ENCODE results near the gene GPATCH8. TPM values are rescaled to one million over a fixed set of nuclear protein-coding genes. Genes with fewer than 3 reads are reported as not detected.

Gene GPATCH8
- total RNA-seq, 1 donor: 29.4 TPM

DNA sequence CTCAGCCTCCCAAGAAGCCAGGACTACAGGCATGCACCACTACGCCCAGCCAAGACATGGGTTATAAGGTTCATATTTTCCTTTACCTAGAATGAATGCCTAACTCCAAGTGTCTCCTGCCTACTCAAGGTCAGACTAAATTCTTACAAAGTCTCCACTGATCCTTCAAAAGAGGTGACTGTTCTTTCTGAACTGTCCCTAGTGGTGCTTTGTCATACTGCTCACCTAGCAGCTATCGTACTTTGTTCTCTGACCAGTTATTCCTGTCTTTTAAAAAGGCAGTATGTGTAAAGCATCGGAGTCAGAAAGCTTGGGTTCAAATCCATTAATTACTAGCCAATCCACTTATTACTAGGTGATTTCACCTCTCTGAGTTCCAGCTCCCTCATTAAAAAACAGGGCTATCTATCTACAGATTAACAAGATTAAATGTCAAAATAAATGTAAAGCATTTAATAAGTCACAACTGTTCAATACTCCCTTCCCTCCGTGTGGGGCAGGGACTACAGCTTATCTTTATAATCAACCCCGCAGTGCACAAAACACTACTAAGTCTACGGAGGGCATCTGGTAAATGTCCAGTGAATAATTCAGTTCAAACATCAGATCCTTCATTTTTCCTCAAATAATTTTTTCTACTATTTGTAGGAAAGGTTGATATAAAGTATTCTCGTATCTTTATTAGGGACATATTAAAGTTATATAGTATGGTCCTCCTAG is 93.7 kb downstream of the GPATCH8 start:
- TF ChIP-seq, protein P1, sequence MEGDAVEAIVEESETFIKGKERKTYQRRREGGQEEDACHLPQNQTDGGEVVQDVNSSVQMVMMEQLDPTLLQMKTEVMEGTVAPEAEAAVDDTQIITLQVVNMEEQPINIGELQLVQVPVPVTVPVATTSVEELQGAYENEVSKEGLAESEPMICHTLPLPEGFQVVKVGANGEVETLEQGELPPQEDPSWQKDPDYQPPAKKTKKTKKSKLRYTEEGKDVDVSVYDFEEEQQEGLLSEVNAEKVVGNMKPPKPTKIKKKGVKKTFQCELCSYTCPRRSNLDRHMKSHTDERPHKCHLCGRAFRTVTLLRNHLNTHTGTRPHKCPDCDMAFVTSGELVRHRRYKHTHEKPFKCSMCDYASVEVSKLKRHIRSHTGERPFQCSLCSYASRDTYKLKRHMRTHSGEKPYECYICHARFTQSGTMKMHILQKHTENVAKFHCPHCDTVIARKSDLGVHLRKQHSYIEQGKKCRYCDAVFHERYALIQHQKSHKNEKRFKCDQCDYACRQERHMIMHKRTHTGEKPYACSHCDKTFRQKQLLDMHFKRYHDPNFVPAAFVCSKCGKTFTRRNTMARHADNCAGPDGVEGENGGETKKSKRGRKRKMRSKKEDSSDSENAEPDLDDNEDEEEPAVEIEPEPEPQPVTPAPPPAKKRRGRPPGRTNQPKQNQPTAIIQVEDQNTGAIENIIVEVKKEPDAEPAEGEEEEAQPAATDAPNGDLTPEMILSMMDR (IDR thresholded peaks at IDR 0.05; ENCODE audit: insufficient read depth, low read length): no peak
- no peak overlapping the region for H3K4me3 ChIP-seq (ENCODE audit: low read depth, low read length)
- no peak for DNase-seq (ENCODE audit: low read depth)

DNA sequence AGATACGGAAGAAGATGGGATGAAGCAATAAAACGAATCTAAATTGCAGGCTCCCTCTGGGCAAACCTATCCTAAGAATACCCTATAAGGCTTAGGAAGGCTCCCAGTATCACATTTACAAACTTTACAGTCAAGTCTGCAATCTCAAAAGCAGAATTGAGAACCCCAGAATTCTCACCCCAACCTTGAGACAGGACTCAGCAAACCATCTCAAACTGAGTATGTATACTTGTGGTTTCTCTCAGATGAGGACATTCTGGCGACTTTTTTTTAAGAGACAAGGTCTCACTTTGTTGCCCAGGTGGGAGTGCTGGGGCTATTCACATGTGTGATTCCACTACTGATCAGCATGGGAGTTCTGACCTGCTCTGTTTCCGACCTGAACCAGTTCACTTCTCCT is 94.4 kb downstream of the GPATCH8 start:
- TF ChIP-seq, protein P1 (IDR thresholded peaks at IDR 0.05; ENCODE audit: insufficient read depth, low read length): no peak
- no peak for DNase-seq (ENCODE audit: low read depth)

DNA sequence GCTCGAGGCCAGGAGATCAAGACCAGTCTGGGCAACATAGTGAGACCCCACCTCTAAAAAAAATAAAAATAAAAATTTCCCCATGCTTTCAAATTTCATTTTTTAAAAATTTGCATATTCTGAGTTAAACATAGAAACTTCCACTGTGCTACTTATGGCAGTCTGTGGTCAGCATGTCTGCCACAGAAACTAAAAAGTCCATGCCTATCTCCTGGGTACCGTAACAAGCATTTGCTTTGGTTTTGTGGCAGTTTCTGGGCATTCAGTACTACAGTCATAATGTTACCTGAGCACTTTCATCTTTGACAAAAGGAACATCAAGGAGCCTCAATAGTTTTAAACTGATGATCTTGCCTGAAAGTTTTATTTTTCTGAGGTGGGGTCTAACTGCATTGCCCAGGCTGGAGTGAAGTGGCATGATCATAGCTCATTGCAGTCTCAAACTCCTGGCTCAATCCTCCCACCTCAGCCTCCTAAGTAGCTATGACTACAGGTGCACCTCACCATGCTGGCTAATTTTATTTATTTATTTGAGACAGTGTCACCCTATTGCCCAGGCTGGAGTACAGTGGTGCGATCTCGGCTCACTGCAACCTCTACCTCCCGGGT is 100.5 kb downstream of the GPATCH8 start:
- no peak for DNase-seq (ENCODE audit: low read depth)
- no peak overlapping the region for H3K4me3 ChIP-seq (ENCODE audit: low read depth, low read length)
- TF ChIP-seq, protein P1 (IDR thresholded peaks at IDR 0.05; ENCODE audit: insufficient read depth, low read length): no peak

More for the DNA sequence above, 94.4 kb downstream of the GPATCH8 start:
- H3K4me3 ChIP-seq (ENCODE audit: low read depth, low read length): no peak overlapping the region

DNA sequence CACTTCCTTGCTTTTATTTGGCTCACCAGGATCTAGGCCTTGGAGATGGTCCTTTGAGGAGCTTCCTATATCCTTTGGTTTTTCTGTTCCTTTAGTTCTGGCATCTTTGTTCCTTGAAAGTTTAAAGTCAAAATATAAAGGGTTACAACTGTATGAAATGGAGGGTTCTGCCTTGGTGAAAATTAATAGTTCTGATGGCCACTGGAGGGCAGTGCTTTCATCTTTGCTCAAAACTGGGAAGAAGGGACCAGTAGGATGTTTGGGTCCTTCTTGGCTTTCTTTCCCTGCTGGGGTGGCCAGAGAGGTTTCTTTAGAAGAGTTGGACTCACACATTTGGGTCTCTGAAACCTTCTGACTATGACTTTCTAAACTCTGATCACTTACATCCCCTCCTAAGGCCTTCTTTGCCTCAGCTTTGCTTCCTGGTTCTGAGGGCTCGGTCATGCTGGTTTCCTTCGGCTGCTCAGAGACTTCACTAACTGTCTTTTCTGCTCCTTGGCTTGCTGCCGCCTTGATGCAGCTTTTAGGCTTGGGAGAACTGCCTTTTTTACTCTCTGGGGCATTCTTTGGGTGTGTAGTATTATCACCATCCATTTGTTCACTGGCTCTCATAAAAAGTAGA is 102.9 kb downstream of the GPATCH8 start:
- TF ChIP-seq, protein P1 (IDR thresholded peaks at IDR 0.05; ENCODE audit: insufficient read depth, low read length): peak; percentile 55
- peak; percentile 54 for DNase-seq (ENCODE audit: low read depth)
- no peak overlapping the region for H3K4me3 ChIP-seq (ENCODE audit: low read depth, low read length)

GRCh38 chr17:44398692-44399691 is 104.2 kb downstream of the GPATCH8 start:
- DNase-seq (ENCODE audit: low read depth): no peak
- TF ChIP-seq, protein P1 (IDR thresholded peaks at IDR 0.05; ENCODE audit: insufficient read depth, low read length): no peak

More at GRCh38 chr17:44398692-44399691, 104.2 kb downstream of the GPATCH8 start:
- no peak overlapping the region for H3K4me3 ChIP-seq (ENCODE audit: low read depth, low read length)

Data from fibroblast of the aortic adventitia (primary cell).